Stimulated activated naive B cell treated with anti-CD40 and anti-IgM and Interleukin-4, amounts not matched to agents 10 μg/mL and 1 μg/mL and 100 μg/mL, for 72 hours (primary cell): ENCODE results near the gene COPS8.

Experiments used
- ATAC-seq, 2 donors: fragments of 150-1000 bp; cut with Tn5 transposase; replicated peaks; 2 replicates each; pipeline ENCODE4 v1.10.0; 2021; ENCODE audit warnings: moderate library complexity in 1 of 2
- DNase-seq: peaks from one replicate; pipeline ENCODE4 v3.0.0; 2021
- H3K27ac Mint-ChIP-seq: one replicate; pipeline ENCODE4 v1.8.0; 2022; ENCODE audit warnings: mild to moderate bottlenecking, mixed read lengths
- H3K27me3 Mint-ChIP-seq, 2 donors: one replicate each; pipeline ENCODE4 v1.8.0; 2022; ENCODE audit warnings: mixed read lengths in 2 of 2
- H3K36me3 Mint-ChIP-seq, 2 donors: one replicate each; pipeline ENCODE4 v1.8.0; 2022; ENCODE audit warnings: mixed read lengths in 2 of 2, mild to moderate bottlenecking in 1 of 2
- H3K4me1 Mint-ChIP-seq, 2 donors: one replicate each; pipeline ENCODE4 v1.8.0; 2022; ENCODE audit warnings: mixed read lengths in 2 of 2, mild to moderate bottlenecking in 1 of 2
- H3K4me3 Mint-ChIP-seq, 2 donors: one replicate each; pipeline ENCODE4 v1.8.0; 2022; ENCODE audit warnings: mild to moderate bottlenecking in 2 of 2, mixed read lengths in 2 of 2, moderate library complexity in 1 of 2
- H3K9me3 Mint-ChIP-seq, 2 donors: one replicate each; pipeline ENCODE4 v1.8.0; 2022; ENCODE audit warnings: mixed read lengths in 2 of 2, mild to moderate bottlenecking in 1 of 2

Gene COPS8

DNA sequence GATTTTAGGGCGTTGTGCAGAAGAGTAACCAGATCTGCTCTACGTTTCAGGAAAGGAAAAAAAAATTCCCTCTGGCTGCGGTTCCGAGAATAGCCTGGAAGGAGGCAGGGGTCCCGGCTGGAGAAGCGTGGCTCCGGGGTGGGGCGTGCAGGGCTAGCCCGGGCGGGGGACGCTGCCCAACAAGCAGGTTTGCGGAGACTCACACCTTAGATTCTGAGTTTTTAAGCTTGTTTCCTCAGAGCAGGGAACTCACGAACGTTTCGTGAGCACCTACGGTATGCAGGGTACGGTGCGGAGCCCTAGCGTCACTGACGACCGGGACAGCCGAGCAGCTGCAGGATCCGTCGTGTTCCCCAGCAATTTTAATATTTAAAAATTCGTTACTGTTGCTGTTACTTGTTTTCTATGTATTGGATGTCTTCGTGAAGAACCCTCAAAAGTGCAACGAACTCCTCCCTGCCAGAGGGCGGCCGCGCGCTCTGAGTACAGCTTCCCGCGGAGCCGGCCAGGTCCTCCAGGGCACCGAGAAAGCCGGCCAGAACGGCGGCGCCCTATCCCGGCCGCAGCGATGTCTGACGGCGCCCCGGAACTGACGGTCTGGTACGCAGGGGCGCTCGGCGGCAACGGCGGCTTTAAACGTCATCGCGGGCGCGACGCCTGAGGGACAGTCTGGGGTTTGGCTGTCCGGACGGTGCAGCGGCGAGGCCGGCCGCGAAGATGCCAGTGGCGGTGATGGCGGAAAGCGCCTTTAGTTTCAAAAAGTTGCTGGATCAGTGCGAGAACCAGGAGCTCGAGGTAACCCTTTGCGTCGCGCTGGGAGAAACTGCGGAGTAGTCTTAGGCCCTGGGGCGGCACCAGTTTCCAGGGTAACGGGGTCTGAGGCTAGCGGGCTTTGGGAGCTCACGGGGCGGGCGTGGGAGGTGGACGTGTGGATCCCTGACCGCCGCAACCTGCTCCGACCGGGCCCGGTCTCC lies at the start of gene COPS8:
COPS8 (plus strand) TSS at position 642 of the 974 bp plus-strand sequence; CDS start at position 718, 76 bp downstream.
- Mint-ChIP-seq H3K9me3 (no peaks in the 10 kb centered on the region), H3K4me1 (peaks cover 2 to 9% of the 10 kb centered on the region in 2 donors)

DNA sequence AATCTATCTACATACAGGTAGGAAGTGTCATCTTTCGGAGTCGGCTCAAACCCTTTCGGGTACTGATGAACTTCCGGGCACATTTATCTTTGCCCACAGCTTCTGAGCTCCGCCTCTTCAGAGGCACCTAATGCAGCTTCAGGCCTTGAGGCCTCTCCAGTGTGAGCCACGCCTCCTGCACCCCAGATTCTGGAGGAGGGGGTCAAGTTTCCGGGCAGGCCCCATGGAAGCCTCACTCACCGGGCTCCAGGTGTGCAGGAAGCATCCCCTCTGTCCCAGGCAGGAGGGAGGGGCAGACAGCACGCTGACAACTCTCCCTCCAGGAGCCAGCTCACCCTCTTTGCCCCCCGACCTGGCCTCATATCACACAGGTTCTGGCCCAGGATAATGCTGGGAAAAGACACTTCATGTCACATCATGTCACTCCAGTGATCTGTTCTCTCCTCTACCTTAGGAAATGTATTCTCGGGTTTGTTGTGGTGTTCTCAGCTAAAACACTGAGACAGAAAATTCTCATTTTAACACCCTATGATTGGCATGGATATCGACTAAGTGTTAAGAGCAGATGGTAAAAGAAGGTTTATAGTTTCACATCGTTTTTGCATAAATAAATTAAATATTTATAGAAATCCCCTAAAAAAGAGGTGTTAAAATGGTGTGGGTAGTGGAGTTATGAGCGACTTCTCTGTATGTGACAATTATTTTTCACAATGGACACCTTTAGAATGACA lies 46.2 kb upstream of the COPS8 start:
- DNase-seq (no peak), ATAC-seq (no peak)
- Mint-ChIP-seq H3K4me3 (no peak overlapping the region), H3K9me3 (no peaks in the 10 kb centered on the region), H3K36me3 (no peaks in the 10 kb centered on the region), H3K27me3 (peaks cover 6 to 13% of the 10 kb centered on the region in 2 donors), H3K27ac (no peak overlapping the region), H3K4me1 (no peaks in the 10 kb centered on the region)

More for the DNA sequence above, at the start of gene COPS8:
- H3K27ac Mint-ChIP-seq = peak within 1 kb of the TSS; percentile 99
- peak within 1 kb of the TSS; percentile 96 for H3K4me3 Mint-ChIP-seq
- no peaks in the 10 kb centered on the region for H3K27me3 Mint-ChIP-seq
- H3K36me3 Mint-ChIP-seq = peaks cover 1% of the 10 kb centered on the region in 2 donors
- DNase-seq (peak; percentile 90), ATAC-seq (peak; percentile 98 to 99)

DNA sequence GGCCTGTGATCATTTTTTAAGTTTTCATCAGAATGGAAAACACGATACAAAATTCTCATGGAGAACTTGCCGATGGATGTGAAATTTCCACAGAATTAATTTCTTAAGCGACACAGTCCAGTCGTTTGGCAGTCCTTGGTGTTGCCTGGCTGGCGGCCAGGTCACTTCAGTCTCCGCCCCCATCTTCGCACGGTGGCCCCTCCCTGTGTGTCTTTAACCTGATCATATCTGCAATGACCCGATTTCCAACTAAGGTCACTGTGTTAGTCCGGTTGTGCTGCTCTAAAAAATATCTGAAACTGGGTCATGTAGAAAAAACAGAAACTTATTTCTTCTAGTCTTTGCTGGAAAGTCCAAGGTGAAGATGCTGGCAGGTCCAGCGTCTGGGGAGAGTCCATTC lies 44.5 kb upstream of the COPS8 start:
- H3K27me3 Mint-ChIP-seq = peaks cover 6 to 13% of the 10 kb centered on the region in 2 donors
- no peaks in the 10 kb centered on the region for H3K9me3 Mint-ChIP-seq
- no peak overlapping the region for H3K27ac Mint-ChIP-seq
- DNase-seq (no peak), ATAC-seq (no peak)
- no peaks in the 10 kb centered on the region for H3K4me1 Mint-ChIP-seq
- H3K36me3 Mint-ChIP-seq = no peaks in the 10 kb centered on the region
- H3K4me3 Mint-ChIP-seq = no peak overlapping the region

DNA sequence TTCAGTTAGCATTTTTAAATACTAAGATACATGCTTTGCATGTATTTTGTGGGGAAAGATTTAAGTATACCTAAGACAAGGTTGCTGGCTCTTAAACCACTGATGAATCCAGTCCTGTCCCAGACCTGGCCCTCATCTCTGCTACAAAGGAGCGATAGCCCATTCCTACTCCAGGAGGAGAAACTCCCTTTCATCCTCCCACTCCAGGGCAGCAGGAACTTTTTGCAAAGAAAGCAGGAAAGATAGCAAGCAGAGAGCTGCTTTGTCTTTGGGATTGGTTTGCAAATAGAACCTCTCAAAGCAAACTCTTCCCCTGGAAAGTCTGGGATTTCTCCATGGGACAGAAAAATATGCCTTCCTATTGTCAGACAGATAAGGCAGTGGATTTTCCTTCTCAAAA lies 43.6 kb upstream of the COPS8 start:
- H3K9me3 Mint-ChIP-seq = peaks cover 0 to 2% of the 10 kb centered on the region in 2 donors
- H3K4me1 Mint-ChIP-seq = no peaks in the 10 kb centered on the region
- DNase-seq (no peak), ATAC-seq (no peak)
- H3K4me3 Mint-ChIP-seq = no peak overlapping the region
- no peaks in the 10 kb centered on the region for H3K36me3 Mint-ChIP-seq
- H3K27ac Mint-ChIP-seq = no peak overlapping the region
- peaks cover 6 to 13% of the 10 kb centered on the region in 2 donors for H3K27me3 Mint-ChIP-seq

DNA sequence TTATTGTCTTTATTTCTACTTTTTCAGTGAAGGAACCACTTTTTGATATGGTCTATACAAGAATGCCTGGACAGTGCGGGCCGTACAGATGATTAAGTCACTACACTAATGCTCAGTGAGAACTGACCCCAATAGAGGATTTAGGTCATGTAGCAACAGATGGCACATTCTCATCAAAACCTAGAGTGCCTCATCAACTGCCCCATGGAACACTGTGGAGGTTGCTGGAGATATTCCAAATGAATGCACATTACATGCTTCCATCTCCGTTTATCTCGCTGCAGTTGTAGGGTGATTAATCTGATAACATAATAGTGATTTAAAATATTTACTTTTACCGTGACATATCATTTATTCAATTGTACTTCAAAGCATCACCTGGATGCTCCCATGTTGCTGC lies 41.8 kb upstream of the COPS8 start:
- Mint-ChIP-seq H3K27me3 (peaks cover 10 to 13% of the 10 kb centered on the region in 2 donors), H3K9me3 (peaks cover 5 to 17% of the 10 kb centered on the region in 2 donors), H3K27ac (no peak overlapping the region), H3K4me1 (no peaks in the 10 kb centered on the region), H3K4me3 (no peak overlapping the region), H3K36me3 (peaks cover 2 to 4% of the 10 kb centered on the region in 2 donors)
- no peak for ATAC-seq
- no peak for DNase-seq

DNA sequence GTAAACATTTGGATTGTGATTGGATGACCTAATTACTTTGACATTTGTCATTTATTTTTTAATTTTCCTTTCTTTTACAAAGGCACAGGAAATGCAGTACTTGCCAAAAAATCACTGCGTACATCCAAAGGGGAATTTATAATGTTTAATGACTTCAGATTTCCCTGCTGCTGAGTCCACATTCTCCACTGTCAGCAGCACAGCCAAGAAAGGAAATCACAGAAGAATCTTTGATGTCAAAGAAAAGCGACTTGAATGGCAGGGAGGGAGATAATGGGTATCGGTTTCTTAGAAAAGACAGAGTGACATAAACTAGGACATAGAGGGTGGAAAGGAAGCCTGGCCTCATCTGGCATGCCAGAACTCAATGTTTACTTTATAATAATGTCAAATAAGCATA lies 41.4 kb upstream of the COPS8 start:
- H3K9me3 Mint-ChIP-seq = peaks cover 5 to 19% of the 10 kb centered on the region in 2 donors
- peaks cover 10% of the 10 kb centered on the region in 2 donors for H3K27me3 Mint-ChIP-seq
- no peak overlapping the region for H3K4me3 Mint-ChIP-seq
- no peak overlapping the region for H3K27ac Mint-ChIP-seq
- ATAC-seq (no peak), DNase-seq (no peak)
- H3K36me3 Mint-ChIP-seq = peaks cover 2 to 4% of the 10 kb centered on the region in 2 donors
- no peaks in the 10 kb centered on the region for H3K4me1 Mint-ChIP-seq

DNA sequence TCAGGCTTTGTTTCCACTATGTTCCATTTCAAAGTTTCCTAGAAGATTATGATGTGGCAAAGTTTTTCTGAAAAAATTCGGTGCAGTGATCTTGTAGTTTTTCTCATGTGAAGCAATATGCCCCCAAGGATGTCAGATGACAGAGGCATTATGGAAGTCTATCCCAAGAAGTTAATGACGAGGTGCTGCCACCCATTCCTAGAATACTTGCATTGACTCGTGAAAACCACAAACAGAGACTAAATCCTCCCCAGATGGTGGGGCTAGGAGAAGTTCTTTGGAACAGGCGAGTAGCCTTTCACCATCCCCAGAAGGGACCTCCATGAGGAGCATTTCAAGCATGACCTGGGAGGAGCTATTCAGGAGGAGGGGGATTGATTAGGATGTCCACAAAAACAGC lies 40.2 kb upstream of the COPS8 start:
- Mint-ChIP-seq H3K36me3 (peaks cover 2 to 4% of the 10 kb centered on the region in 2 donors), H3K27me3 (peaks cover 6 to 10% of the 10 kb centered on the region in 2 donors), H3K4me1 (no peaks in the 10 kb centered on the region), H3K27ac (no peak overlapping the region), H3K4me3 (no peak overlapping the region), H3K9me3 (peaks cover 8 to 26% of the 10 kb centered on the region in 2 donors)
- DNase-seq (no peak), ATAC-seq (no peak)

DNA sequence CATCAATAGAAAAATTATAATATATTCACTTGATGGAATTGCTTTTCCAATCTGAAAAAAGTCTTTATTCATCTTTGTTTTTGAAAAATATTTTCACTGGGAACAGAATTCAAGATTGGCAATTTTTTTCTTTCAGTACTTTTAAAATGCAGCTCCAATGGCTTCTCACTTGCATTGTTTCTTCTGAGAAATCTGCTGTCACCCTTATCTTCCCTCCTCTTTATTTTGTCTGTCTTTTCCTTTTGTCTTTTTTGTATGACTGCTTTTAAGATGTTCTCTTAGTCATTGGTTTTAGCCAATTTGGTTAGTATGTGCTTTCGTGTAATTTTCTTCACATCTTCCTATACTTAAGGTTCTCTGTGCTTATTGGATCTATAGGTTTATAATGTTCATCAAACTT lies 37.1 kb upstream of the COPS8 start:
- H3K27ac Mint-ChIP-seq = no peak overlapping the region
- H3K9me3 Mint-ChIP-seq = peaks cover 8 to 26% of the 10 kb centered on the region in 2 donors
- H3K36me3 Mint-ChIP-seq = peaks cover 2 to 4% of the 10 kb centered on the region in 2 donors
- no peaks in the 10 kb centered on the region for H3K4me1 Mint-ChIP-seq
- ATAC-seq (no peak), DNase-seq (no peak)
- H3K27me3 Mint-ChIP-seq = peaks cover 15 to 16% of the 10 kb centered on the region in 2 donors
- H3K4me3 Mint-ChIP-seq = no peak overlapping the region

DNA sequence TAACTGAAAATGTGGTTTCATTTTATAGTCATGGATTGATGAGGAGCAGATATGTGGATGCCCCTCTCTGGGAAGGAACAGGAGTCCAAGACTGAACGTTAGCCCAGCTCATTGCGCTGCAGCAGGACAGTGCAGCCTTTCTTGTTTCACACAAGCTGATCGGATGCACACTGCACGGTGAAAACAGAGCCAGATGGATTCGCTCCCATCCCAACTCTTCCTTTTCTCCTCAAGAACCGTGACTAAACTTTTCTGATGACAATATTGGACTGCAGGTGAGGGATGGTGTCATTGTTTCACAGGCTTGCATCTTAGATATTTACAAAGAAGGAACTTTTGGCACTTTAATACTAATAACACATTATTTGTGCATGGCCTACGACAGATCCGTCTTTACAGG lies 33.8 kb upstream of the COPS8 start:
- no peaks in the 10 kb centered on the region for H3K4me1 Mint-ChIP-seq
- H3K36me3 Mint-ChIP-seq = peaks cover 2 to 4% of the 10 kb centered on the region in 2 donors
- H3K27me3 Mint-ChIP-seq = peaks cover 12 to 23% of the 10 kb centered on the region in 2 donors
- DNase-seq = no peak
- H3K27ac Mint-ChIP-seq = no peak overlapping the region
- no peak for ATAC-seq
- peaks cover 8 to 26% of the 10 kb centered on the region in 2 donors for H3K9me3 Mint-ChIP-seq
- H3K4me3 Mint-ChIP-seq = no peak overlapping the region

DNA sequence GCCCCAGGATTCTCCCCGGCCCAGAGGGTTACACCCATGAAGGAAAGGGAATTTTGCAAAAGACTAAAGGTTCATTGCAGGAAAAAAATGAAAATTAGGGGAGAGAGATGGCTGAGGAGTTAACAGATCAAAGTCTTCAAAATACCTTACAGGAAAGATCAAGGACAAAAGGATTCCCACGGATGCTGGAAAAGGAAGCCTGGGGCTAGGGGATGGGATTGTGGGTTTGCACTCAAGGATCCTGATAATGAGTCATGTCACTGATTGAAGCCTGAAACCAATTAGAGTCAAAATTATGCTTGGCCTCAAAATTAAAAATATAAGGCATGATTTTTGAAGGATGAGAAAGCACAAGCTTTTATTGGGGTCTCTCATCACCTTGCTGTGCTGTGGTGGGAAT lies 32.6 kb upstream of the COPS8 start:
- ATAC-seq = no peak
- no peak overlapping the region for H3K27ac Mint-ChIP-seq
- peaks cover 8 to 17% of the 10 kb centered on the region in 2 donors for H3K9me3 Mint-ChIP-seq
- peaks cover 2 to 4% of the 10 kb centered on the region in 2 donors for H3K36me3 Mint-ChIP-seq
- peaks cover 2 to 5% of the 10 kb centered on the region in 2 donors for H3K4me1 Mint-ChIP-seq
- H3K27me3 Mint-ChIP-seq = peaks cover 15 to 23% of the 10 kb centered on the region in 2 donors
- no peak overlapping the region for H3K4me3 Mint-ChIP-seq
- no peak for DNase-seq

DNA sequence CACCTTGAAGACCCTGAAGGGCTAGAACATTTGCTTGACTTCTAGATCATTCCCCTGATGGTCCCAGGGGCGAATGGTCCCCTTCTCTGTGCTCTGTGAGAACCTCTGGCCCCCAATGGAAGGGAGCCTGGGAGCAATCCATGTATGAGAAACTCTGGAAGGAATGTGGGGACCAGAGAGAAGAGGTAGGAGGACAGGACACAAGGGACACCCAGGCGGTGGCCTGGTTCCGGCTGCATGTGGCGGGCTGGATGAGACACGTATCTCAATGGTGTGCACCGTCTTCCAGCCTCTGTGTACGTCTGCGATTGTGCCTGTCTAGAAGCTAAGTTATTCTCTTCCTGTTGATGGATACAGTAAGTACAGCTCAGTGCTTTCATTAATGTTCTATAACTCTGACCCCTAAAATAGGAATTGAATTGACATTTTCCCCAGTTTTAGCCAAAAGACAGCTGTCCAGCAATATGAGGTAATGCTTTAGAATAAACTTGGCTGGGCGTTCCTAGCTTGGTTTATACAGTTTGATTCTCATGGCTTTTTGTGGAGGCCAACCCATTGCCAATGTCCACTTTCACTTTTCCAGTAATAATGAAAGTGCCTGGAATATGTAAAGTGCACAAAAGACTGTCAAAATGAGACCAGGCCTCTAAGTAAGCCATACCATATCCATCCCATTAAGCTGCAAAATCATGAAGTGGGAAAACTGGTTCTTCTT lies 30.1 kb upstream of the COPS8 start:
- Mint-ChIP-seq H3K9me3 (no peaks in the 10 kb centered on the region), H3K27ac (no peak overlapping the region), H3K4me1 (peaks cover 11 to 28% of the 10 kb centered on the region in 2 donors), H3K4me3 (no peak overlapping the region), H3K36me3 (no peaks in the 10 kb centered on the region), H3K27me3 (peaks cover 11 to 23% of the 10 kb centered on the region in 2 donors)
- DNase-seq = no peak
- no peak for ATAC-seq

DNA sequence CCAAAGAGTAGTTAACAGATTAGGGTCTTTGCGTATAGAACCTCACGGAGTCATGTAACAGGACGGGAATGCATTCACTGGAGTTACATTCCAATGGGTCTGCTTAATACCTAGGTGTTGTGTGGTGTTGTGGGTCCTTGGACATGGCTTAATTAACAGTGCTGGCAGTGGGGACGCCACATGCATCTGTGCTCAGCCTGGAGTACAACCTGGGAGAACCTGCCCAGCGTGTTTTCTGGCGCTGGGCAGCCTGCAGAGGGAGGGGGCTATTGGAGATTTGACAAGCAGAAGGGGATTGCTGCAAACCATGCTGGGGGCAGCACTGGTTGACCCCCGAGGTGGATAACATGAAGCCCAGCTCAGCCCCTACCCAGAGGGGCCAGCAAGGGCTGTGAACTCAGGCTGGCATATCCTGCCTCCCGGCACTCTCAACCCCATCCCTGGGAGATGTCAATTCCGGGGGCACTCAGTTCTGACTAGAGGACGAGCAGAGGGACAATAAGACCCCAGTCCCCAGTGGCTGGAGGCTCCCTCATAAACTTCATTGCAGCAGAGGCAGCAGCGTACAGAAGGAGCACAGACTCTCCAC lies 29.3 kb upstream of the COPS8 start:
- ATAC-seq = no peak

DNA sequence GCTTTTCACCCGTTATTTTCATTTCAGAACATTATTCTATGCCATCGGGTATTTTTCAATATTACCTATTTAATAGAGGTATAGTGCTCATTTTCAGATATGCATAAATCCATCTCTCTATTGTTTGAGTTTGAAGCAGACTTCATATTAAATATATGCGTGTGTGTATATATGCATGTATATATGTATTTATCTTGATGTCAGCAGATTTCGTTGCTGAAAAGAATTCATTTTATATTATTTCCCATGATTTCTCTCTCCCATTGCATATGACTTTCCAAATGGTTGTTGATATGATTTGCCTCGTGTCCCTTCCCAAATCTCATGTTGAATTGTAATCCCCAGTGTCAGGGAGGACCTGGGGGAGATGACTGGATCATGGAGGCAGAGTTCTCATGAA lies 28.6 kb upstream of the COPS8 start:
- ATAC-seq = no peak
- no peak for DNase-seq
- peaks cover 19 to 38% of the 10 kb centered on the region in 2 donors for H3K4me1 Mint-ChIP-seq
- H3K27ac Mint-ChIP-seq = no peak overlapping the region
- H3K36me3 Mint-ChIP-seq = no peaks in the 10 kb centered on the region
- no peaks in the 10 kb centered on the region for H3K9me3 Mint-ChIP-seq
- no peak overlapping the region for H3K4me3 Mint-ChIP-seq
- peaks cover 16 to 27% of the 10 kb centered on the region in 2 donors for H3K27me3 Mint-ChIP-seq

More for the DNA sequence above, 29.3 kb upstream of the COPS8 start:
- Mint-ChIP-seq H3K9me3 (no peaks in the 10 kb centered on the region), H3K4me3 (no peak overlapping the region), H3K27me3 (peaks cover 17 to 29% of the 10 kb centered on the region in 2 donors), H3K36me3 (no peaks in the 10 kb centered on the region), H3K4me1 (peaks cover 19 to 36% of the 10 kb centered on the region in 2 donors), H3K27ac (no peak overlapping the region)
- no peak for DNase-seq
